Mesenchymal stem cell (in vitro differentiated cells and primary cell): ENCODE measurements around the gene MERTK.

ENCODE experiments used
- DNase-seq: peaks from one replicate; pipeline ENCODE4 v3.0.0-alpha.2; 2013
- H2AFZ ChIP-seq: one replicate; pipeline ENCODE4 v1.6.1; 2013; ENCODE audit warnings: low read depth, mild to moderate bottlenecking, control low read depth, inconsistent platforms, low read length, moderate library complexity
- H2AK5ac ChIP-seq: 2 replicates; pipeline ENCODE4 v1.6.1; 2013; ENCODE audit warnings: low read length, moderate library complexity, mild to moderate bottlenecking, inconsistent platforms; ENCODE audit not compliant: severe bottlenecking
- H2BK120ac ChIP-seq: one replicate; pipeline ENCODE4 v1.6.1; 2013; ENCODE audit warnings: low read depth, mild to moderate bottlenecking, inconsistent platforms, low read length, moderate library complexity
- H2BK12ac ChIP-seq, 2 experiments: one replicate each; pipeline ENCODE4 v1.6.1; 2013; ENCODE audit warnings: inconsistent platforms in 2 of 2, low read length in 2 of 2, mild to moderate bottlenecking in 2 of 2, moderate library complexity in 2 of 2, control low read depth in 1 of 2
- H2BK15ac ChIP-seq: one replicate; pipeline ENCODE4 v1.6.1; 2013; ENCODE audit warnings: mild to moderate bottlenecking, low read depth, inconsistent platforms; ENCODE audit not compliant: poor library complexity, severe bottlenecking
- H2BK5ac ChIP-seq: 2 replicates; pipeline ENCODE4 v1.6.1; 2013; ENCODE audit warnings: low read depth, mild to moderate bottlenecking, low read length, control low read depth, inconsistent platforms; ENCODE audit not compliant: poor library complexity, severe bottlenecking
- H3K14ac ChIP-seq, 2 experiments: one replicate each; pipeline ENCODE4 v1.6.1; 2013; ENCODE audit warnings: inconsistent platforms in 2 of 2, low read length in 2 of 2, control low read depth in 1 of 2, mild to moderate bottlenecking in 1 of 2, moderate library complexity in 1 of 2
- H3K18ac ChIP-seq, 2 experiments: one replicate each; pipeline ENCODE4 v1.6.1; 2013; ENCODE audit warnings: inconsistent platforms in 2 of 2, low read length in 2 of 2, control low read depth in 1 of 2, low read depth in 1 of 2, mild to moderate bottlenecking in 1 of 2
- H3K23ac ChIP-seq, 2 experiments: one replicate each; pipeline ENCODE4 v1.6.1; 2013; ENCODE audit warnings: inconsistent platforms in 2 of 2, low read length in 2 of 2, mild to moderate bottlenecking in 2 of 2, moderate library complexity in 2 of 2, control low read depth in 1 of 2
- H3K27ac ChIP-seq: 2 replicates; pipeline ENCODE4 v1.5.1; 2013; ENCODE audit warnings: mild to moderate bottlenecking, moderate library complexity, low read length, control low read depth, inconsistent platforms; ENCODE audit not compliant: poor library complexity, severe bottlenecking
- H3K27me3 ChIP-seq, 2 experiments: 2 replicates each; pipeline versions ENCODE4 v1.6.1 to v1.7.0; 2013; ENCODE audit warnings: low read length in 2 of 2, mild to moderate bottlenecking in 2 of 2, moderate library complexity in 2 of 2, control low read depth in 1 of 2, inconsistent platforms in 1 of 2; ENCODE audit not compliant: control insufficient read depth in 1 of 2, insufficient read depth in 1 of 2
- H3K36me3 ChIP-seq, 2 experiments: 2 replicates each; pipeline versions ENCODE4 v1.6.1 to v1.7.0; 2013; ENCODE audit warnings: low read length in 2 of 2, control low read depth in 1 of 2, inconsistent platforms in 1 of 2, low read depth in 1 of 2, mild to moderate bottlenecking in 1 of 2; ENCODE audit not compliant: insufficient read depth in 2 of 2, control insufficient read depth in 1 of 2
- H3K4ac ChIP-seq, 2 experiments: one replicate each; pipeline ENCODE4 v1.6.1; 2013; ENCODE audit warnings: inconsistent platforms in 2 of 2, low read length in 2 of 2, mild to moderate bottlenecking in 2 of 2, moderate library complexity in 2 of 2, control low read depth in 1 of 2, low read depth in 1 of 2
- H3K4me1 ChIP-seq: 2 replicates; pipeline ENCODE4 v1.6.1; 2013; ENCODE audit warnings: low read depth, low read length, control low read depth; ENCODE audit not compliant: control insufficient read depth, insufficient read depth
- H3K4me2 ChIP-seq: 2 replicates; pipeline ENCODE4 v1.6.1; 2013; ENCODE audit warnings: low read length, mild to moderate bottlenecking, inconsistent platforms; ENCODE audit not compliant: poor library complexity, severe bottlenecking
- H3K4me3 ChIP-seq, 2 experiments: 2 replicates each; pipeline versions ENCODE4 v1.5.1 to v1.7.0; 2013; ENCODE audit warnings: low read length in 2 of 2, mild to moderate bottlenecking in 2 of 2, control low read depth in 1 of 2, low read depth in 1 of 2; ENCODE audit not compliant: insufficient read depth in 1 of 2
- H3K79me1 ChIP-seq: replicated peaks from 2 replicates; pipeline ENCODE4 v1.6.1; 2013; ENCODE audit warnings: mild to moderate bottlenecking, control low read depth, low read length, inconsistent platforms; ENCODE audit not compliant: poor library complexity, severe bottlenecking
- H3K9ac ChIP-seq: 2 replicates; pipeline ENCODE4 v1.7.0; 2013; ENCODE audit warnings: mild to moderate bottlenecking, low read length, moderate library complexity
- H3K9me3 ChIP-seq: 2 replicates; pipeline ENCODE4 v1.7.0; 2013; ENCODE audit warnings: mild to moderate bottlenecking, low read length; ENCODE audit not compliant: control insufficient read depth
- H4K8ac ChIP-seq: one replicate; pipeline ENCODE4 v1.6.1; 2013; ENCODE audit warnings: inconsistent platforms, mild to moderate bottlenecking, low read length, moderate library complexity
- H4K91ac ChIP-seq: one replicate; pipeline ENCODE4 v1.6.1; 2013; ENCODE audit warnings: mild to moderate bottlenecking, low read length, inconsistent platforms
- WGBS: methylation state at CpG from one replicate; pipeline ENCODE4 v1.1.7; 2013; ENCODE audit warnings: mixed read lengths; 5-methylcytosine and 5-hydroxymethylcytosine counted together

MERTK gene

DNA sequence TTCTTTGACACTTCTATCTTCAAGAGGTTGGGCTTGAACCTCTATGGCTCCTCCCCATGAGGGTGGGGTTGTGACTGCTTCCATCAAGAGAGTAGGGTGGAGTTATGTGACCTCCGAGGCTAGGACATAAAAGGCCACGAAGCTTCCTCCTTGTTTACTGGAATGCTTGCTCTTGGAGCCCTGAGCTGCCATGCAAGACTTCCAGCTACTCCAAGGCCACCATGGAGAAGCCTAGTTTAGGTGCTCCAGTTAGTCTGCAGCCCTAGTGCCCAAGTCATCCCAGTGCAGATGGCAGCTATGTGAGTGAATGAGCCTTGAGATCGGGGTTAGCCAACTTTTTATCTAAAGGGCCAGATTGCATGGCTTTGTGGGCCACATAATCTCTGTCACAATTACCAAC lies 2.4 kb upstream of the MERTK start:
- no peak overlapping the region for H2BK120ac ChIP-seq
- H3K4me1 ChIP-seq, result peaks cover 8% of the 10 kb centered on the region
- no peak overlapping the region for H2BK12ac ChIP-seq
- no peak overlapping the region for H3K27ac ChIP-seq
- H4K8ac ChIP-seq, result no peak overlapping the region
- no peaks in the 10 kb centered on the region for H3K36me3 ChIP-seq
- H3K4ac ChIP-seq, result no peak overlapping the region
- H3K4me3 ChIP-seq, result no peak overlapping the region
- no peak overlapping the region for H4K91ac ChIP-seq
- H2BK15ac ChIP-seq, result no peak overlapping the region
- no peak for DNase-seq
- H2BK5ac ChIP-seq, result no peak overlapping the region
- no peak overlapping the region for H3K18ac ChIP-seq
- H3K9me3 ChIP-seq, result no peaks in the 10 kb centered on the region
- no peak overlapping the region for H2AFZ ChIP-seq
- no peak overlapping the region for H3K9ac ChIP-seq
- 79% methylated on average over 3 of the region's 3 CpGs for WGBS
- no peak overlapping the region for H3K14ac ChIP-seq
- H3K79me1 ChIP-seq, result peaks cover 2% of the 10 kb centered on the region
- no peak overlapping the region for H3K23ac ChIP-seq
- peaks cover 0 to 31% of the 10 kb centered on the region in 2 experiments for H3K27me3 ChIP-seq
- H2AK5ac ChIP-seq, result no peak overlapping the region
- no peak overlapping the region for H3K4me2 ChIP-seq

DNA sequence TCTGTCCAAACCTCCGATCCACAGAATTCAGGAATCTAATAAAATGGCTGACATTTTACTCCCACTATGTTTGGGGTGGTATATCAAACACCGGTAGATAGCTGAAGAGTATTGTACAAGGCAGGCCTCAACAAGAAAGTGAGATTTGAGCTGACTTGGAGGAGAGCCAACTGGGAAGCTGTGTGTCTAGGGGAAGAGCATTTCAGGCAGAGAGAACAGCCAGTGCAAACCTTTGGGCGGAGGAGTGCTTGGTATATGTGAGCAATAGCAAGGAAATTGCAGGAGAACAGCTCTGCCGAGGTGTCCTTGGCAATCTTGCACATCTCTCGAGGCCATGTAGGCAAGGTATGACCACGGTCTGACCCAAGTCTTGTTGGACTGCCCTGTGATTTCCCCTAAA lies 1.8 kb upstream of the MERTK start:
- Histone ChIP-seq H2BK15ac (no peak overlapping the region), H3K27me3 (peaks cover 0 to 31% of the 10 kb centered on the region in 2 experiments), H3K9me3 (no peaks in the 10 kb centered on the region), H3K4me2 (no peak overlapping the region), H4K8ac (no peak overlapping the region), H3K9ac (no peak overlapping the region), H3K23ac (peak overlapping the region in 1 of 2 experiments; percentile 63), H2AK5ac (no peak overlapping the region), H3K4ac (peak overlapping the region in 1 of 2 experiments; percentile 57), H2BK120ac (no peak overlapping the region), H3K14ac (no peak overlapping the region), H2AFZ (no peak overlapping the region), H3K4me1 (peaks cover 8% of the 10 kb centered on the region), H3K79me1 (peaks cover 2% of the 10 kb centered on the region), H3K18ac (no peak overlapping the region), H4K91ac (no peak overlapping the region), H2BK5ac (no peak overlapping the region), H3K4me3 (no peak overlapping the region), H2BK12ac (peak overlapping the region in 1 of 2 experiments; percentile 46), H3K27ac (no peak overlapping the region), H3K36me3 (no peaks in the 10 kb centered on the region)
- over 99% methylated on average over 5 of the region's 6 CpGs for WGBS
- no peak for DNase-seq

DNA sequence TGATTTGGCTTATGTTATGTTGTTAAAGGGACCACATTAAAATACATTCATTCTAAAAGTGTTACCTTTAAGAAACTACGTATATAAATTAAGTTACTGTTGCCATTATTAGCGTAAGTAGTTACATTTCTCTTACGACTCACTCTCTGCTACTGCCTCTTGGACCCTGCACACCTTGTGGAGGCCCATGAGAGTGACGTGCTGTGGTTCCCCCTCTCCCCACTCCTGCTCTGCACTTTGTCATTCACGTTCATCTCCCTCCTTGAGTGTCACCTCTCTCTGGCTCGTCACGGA lies 830 bp upstream of the MERTK start:
- WGBS, result 5% methylated on average over 6 of the region's 7 CpGs
- Histone ChIP-seq H4K91ac (peak overlapping the region; percentile 57), H3K27me3 (peaks cover 0 to 36% of the 10 kb centered on the region in 2 experiments), H2BK12ac (peak overlapping the region in 1 of 2 experiments; percentile 97), H3K9ac (peak overlapping the region; percentile 75), H3K9me3 (no peaks in the 10 kb centered on the region), H2AK5ac (no peak overlapping the region), H3K14ac (peak overlapping the region in 1 of 2 experiments; percentile 97), H3K27ac (peak overlapping the region; percentile 59), H4K8ac (peak overlapping the region; percentile 24), H3K4me1 (peaks cover 8% of the 10 kb centered on the region), H2BK5ac (no peak overlapping the region), H3K4me2 (peak overlapping the region; percentile 85), H3K4ac (peak overlapping the region in 1 of 2 experiments; percentile 87), H3K23ac (peak overlapping the region in 1 of 2 experiments; percentile 76), H2AFZ (peak overlapping the region; percentile 57), H3K4me3 (peak overlapping the region; percentile 75 to 78), H2BK120ac (no peak overlapping the region), H3K79me1 (peaks cover 4% of the 10 kb centered on the region), H2BK15ac (no peak overlapping the region), H3K18ac (peak overlapping the region; percentile 37 to 88), H3K36me3 (no peaks in the 10 kb centered on the region)
- no peak for DNase-seq

DNA sequence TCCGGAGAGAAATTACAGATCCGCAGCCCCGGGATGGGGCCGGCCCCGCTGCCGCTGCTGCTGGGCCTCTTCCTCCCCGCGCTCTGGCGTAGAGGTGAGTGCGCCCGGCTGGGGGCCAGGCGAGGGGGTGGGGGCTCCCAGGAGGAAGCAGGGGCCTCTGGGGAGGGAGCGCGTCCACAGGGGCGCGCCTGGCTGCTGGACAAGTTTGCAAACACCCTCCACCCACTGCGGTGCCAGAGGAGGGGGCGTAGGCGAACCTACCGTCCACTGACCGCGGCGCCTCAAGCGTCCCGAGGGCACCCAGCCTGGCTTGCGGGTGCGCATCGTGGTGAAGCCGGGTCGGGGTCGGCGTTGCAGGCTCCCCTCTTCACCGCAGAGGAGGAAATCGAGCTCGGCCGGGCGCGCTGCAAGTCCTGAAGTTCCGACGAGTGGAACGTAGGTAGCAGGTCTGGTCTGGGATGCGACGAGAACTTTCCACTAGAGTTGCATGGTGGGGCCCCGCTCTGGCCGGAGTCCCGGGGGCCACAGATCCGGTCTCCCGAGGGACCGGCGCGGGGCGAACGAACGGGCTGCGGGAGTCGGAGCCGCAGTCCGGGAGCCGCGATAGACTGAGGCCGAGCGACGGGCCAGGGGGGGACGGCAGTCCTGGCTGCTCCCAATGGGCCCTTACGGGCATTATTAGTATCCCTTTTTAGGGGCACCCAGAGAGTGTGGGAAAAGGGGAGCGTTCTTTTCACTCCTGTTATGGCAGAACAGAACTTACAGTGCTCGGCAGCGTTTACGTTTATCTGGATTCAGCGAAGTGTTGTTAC lies 502 bp downstream of the MERTK start:
- WGBS, result 1% methylated on average over 56 of the region's 70 CpGs
- Histone ChIP-seq H3K27me3 (peaks cover 0 to 42% of the 10 kb centered on the region in 2 experiments), H2AFZ (peak overlapping the region; percentile 85)

More for the DNA sequence above, 502 bp downstream of the MERTK start:
- Histone ChIP-seq H3K4me1 (peaks cover 11% of the 10 kb centered on the region), H3K14ac (peak overlapping the region in 1 of 2 experiments; percentile 96), H2BK15ac (peak overlapping the region; percentile 60), H2BK120ac (no peak overlapping the region), H3K9ac (peak overlapping the region; percentile 68), H3K79me1 (peaks cover 8% of the 10 kb centered on the region), H3K27ac (peak overlapping the region; percentile 46), H3K23ac (peak overlapping the region in 1 of 2 experiments; percentile 75), H2AK5ac (no peak overlapping the region), H3K4ac (peak overlapping the region in 1 of 2 experiments; percentile 82), H4K8ac (peak overlapping the region; percentile 8), H2BK12ac (peak overlapping the region in 1 of 2 experiments; percentile 68), H4K91ac (no peak overlapping the region), H3K9me3 (no peaks in the 10 kb centered on the region), H3K36me3 (no peaks in the 10 kb centered on the region), H3K18ac (peak overlapping the region in 1 of 2 experiments; percentile 61), H3K4me3 (peak overlapping the region; percentile 75), H3K4me2 (peak overlapping the region; percentile 69), H2BK5ac (peak overlapping the region; percentile 82)
- peak; percentile 41 for DNase-seq
